ENCODE data around the gene MKX.

DNA sequence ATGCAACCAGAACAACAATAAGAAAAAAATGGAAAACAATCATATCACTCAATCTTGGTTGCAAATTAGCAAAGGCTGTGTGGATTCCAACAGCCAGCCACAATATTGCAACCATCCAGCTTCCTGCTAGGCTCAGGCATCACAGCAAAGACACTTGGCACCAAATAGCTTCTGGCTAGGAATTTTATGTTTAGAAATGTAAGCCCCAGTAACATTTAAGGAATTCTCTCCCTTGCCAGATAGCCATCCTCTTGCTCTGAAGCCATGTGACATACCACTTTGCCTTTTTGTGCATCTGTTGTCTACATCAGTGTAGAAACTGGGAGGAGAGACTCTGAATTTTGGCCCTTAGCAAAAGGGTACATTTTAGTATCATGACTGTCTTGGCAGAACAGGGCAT is 22.2 kb downstream of the MKX start:
- TF ChIP-seq POLR2A (IDR thresholded peaks at IDR 0.05; ENCODE audit: low read length) (no peak), CEBPB (IDR thresholded peaks at IDR 0.05) (no peak), HDAC2 (IDR thresholded peaks at IDR 0.05) (no peak), RCOR1 (IDR thresholded peaks at IDR 0.05; ENCODE audit: low read depth, low read length) (no peak), NR3C1 (IDR thresholded peaks at IDR 0.05) (no peak)
- TF ChIP-seq, protein P1, sequence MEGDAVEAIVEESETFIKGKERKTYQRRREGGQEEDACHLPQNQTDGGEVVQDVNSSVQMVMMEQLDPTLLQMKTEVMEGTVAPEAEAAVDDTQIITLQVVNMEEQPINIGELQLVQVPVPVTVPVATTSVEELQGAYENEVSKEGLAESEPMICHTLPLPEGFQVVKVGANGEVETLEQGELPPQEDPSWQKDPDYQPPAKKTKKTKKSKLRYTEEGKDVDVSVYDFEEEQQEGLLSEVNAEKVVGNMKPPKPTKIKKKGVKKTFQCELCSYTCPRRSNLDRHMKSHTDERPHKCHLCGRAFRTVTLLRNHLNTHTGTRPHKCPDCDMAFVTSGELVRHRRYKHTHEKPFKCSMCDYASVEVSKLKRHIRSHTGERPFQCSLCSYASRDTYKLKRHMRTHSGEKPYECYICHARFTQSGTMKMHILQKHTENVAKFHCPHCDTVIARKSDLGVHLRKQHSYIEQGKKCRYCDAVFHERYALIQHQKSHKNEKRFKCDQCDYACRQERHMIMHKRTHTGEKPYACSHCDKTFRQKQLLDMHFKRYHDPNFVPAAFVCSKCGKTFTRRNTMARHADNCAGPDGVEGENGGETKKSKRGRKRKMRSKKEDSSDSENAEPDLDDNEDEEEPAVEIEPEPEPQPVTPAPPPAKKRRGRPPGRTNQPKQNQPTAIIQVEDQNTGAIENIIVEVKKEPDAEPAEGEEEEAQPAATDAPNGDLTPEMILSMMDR (IDR thresholded peaks at IDR 0.05): no peak
